GM18498 (cell line): ENCODE data around the gene SH3RF3.

Source experiments
- ATAC-seq: cut with Tn5 transposase; IDR thresholded peaks from one replicate; pipeline ENCODE4 v1.9.1; 2021; ENCODE audit warnings: mild to moderate bottlenecking, moderate library complexity; ENCODE audit not compliant: unreplicated experiment

SH3RF3 gene

DNA sequence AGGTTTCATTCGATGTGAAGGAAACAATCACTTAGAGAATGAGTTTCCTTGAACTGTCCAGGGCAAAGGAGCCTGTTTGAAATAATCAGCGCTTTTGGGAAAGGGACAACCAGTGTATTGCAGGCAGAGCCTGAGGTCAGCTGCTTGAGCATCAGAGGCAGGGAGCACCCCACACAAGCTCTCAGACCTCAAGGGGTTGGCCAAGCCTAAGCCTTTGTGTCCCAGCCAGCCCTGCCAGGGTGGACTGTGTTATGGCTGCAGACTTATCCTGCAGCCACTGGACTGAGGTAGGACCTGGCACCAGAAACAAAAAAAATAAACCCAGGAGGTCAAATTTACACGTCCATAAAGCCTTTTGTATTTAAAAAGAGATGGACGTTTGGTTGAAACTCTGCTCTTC lies 256.5 kb downstream of the SH3RF3 start:
- no peak for ATAC-seq

DNA sequence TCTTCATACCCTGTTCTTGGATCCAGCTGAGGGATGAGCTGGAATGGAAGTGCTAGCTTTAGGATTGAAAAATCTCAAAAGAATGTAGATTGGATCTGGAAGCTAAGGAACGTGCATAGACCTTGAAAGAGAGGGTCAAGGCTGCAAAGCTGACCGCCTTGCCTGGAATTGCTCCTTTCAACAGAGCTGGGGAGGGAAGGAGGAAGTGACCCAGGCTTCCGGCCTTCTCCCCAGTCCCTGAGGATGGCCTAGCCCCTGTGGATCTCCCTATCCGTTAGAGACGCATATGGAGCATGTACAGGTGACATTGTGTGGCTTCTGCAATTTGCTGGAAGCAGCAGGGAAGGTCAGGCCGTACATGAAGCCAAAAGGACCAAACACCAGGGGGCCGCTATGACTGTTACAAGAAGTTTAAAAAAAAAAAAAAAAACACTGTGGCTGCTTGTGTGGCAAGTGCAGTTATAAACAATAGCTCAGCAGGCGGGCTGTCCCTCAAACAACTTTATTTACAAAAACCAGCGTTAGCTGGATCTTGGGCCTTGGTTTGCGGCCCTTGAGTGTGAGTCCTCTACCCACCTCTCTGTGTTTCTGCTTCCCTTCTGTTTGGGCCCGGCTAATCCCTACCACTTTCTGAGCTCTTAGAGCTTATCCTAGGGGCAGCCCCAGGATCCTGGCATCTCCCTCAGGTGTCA lies 257.1 kb downstream of the SH3RF3 start:
- ATAC-seq = no peak

DNA sequence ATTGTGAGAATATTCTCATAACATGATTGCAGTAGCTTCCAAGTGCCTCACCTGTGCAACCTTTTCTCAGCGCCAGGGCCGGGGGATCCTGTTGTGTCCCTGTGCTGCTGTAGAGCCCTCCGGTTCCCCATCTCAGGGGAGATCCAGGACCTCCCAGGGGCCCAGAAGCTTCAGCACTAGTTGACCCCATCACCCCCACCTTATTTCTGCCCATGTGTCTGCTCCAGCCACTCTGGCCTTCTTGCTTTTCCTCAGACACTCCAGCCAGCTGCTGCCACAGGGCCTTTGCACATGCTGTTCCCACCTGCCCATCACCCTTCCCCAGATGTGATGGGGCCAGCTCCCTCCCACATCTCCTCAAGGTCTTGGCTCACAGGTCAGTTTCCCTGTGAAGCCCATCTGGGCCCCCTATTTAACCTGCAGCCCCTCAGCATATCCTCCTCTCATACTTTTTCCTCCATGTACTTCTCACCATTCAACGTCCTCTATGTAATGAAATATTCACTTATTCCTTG lies 258.3 kb downstream of the SH3RF3 start:
- ATAC-seq = no peak

DNA sequence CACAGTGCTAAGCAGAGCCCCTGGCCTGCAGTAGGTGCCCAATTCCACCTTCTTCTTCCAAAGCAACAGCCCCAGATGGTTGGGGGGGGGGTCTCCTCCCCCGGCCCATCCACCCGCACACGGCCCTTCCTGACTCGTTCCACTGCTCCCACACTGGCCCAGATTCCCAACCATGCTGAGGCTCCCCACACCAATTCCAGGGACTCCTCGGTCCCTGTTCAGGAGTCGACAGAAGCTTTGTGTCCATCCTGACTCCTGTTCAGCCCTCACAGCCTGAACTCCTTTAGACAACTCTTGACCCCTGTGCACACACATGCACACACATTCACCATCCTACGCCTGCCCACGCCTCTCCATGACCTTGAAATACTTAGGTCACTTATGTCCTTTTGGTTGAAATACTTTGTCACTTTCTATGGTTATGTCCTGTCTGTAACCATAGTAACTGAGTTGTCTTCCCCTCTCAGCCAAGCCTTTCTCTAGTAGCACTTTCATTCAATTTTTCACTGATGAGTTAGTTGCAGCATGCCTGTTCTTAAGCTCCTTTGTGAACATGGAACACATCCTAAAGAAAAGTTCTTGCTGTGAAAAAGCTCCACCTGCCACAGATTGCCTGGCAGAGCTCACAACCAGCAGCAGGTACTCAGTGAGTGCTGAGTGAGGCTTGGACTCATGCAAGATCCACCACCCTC lies 258.9 kb downstream of the SH3RF3 start:
- no peak for ATAC-seq

DNA sequence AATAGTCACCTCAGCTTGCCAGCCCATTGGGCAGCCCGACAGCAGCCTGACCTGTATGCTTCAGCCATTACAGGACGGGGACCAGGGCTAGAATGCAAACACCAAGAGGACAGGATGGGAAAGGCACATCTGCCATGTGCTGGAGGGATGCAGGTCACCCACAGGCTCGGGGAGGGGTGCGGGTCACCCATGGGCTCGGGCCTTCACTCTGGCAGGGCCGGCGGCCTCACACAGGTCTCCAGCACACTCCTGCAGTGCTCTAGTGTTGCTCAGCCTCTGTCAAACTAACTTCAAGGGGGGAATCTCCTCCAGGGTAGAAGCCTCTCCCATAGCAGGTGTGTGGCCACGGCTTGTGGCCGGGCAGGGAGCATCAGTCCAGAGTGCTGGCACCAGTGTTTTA lies 262.2 kb downstream of the SH3RF3 start:
- no peak for ATAC-seq

DNA sequence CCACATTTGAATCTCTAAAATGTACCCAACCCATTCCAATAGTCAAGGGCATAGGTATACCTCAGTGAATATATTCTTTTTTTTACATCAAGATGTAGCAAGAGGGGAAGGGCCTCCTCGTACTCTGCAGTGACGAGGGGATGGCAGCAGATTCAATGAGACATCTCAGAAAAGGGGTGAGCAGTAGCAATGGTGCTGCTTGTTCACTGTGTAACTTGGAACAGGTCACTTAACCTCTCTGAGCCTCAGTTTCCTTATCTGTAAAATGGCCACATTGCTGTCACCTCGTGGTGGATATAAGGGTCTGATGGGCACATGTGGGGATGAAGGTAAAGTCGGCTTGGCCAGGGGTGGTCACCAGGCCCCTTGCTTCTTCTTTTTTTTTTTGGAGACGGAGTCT lies 263.1 kb downstream of the SH3RF3 start:
- ATAC-seq = no peak

DNA sequence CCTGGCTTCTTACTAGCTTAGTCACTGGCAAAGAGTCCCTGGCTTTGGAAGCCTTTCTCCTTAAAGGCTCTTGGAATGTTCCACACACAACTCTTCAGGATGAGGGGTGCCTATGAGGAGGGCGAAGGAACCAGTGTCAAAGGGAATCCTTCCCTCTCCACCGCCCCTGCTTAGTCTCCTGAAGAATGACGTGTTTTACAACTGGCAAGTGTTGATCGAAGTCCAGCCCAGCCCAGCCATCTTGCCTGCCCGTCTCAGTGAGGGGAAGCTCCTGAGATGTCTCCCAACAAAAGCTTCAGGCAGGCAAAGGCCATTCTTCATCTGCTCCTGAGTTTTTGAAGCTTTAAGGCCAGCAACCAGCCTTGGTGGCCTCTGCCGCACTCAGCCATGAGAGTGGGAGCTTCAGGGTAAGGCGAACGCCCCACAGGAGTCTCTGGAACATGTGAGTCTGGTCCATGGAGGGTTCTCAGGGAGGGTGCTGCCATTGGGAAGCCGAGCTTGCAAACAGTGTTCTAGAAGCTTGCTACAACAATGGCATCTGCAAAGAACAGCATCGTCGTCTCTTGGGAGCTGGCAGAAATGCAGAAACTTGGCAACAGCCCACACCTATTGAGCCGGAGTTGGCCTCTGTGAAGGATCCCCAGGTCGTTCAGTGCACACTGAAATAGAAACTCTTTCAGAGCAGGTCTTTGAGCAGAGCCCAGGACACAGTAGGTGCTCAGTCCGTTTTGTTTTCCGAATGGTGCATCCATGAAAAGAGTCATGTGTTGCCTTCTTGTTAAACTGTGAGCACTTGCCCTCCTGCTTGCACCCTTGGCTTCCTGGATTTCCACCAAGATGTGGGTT lies 264.0 kb downstream of the SH3RF3 start:
- no peak for ATAC-seq

DNA sequence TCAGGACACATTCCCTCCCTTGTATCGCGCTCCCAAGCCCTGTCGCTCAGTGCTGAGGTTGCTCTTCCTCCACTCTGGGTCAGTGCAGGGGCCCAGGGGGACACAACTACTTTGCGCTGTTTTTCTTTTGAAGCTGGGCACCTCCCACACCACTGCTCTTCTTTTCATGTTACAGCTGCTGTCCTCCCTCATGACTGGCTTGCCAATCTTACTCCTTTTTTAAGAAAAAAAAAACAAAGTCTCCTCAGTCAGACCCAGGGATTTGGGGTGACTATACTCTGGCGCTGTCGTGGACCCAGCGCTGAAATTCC lies 264.6 kb downstream of the SH3RF3 start:
- no peak for ATAC-seq

DNA sequence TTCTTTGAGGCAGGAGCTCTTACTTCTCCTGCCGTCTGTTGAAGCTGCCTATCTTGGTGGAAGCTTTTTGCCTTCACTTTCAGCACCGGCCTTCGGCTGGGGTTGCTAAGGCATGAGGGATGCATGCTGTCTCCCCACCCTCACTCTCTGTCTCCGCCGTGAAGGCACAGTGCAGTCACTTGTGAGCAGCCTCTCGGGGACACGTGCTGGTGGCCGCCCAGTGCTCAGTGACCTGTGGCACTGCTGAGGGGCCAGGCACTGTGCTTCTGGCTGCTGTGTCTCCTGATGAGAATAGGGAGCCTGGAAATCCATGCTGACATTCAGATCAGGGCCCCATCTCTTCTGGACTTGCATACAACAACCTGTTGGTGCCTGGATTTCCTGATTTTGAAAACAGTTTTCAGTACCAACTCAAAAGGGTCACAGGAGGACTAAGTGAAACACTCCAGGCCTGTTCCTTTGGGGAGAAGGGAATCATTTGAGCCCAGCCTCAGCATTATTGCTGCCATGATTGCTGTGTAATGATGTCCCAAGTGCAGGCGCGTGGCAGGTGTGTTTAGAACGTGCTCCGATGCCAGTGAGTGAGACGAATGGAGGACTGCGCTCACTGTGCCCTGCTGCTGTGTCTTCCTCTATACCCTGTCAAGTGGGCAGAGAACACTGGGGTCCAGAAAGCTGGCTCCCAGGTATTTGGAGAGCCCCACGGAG lies 266.6 kb downstream of the SH3RF3 start:
- no peak for ATAC-seq

DNA sequence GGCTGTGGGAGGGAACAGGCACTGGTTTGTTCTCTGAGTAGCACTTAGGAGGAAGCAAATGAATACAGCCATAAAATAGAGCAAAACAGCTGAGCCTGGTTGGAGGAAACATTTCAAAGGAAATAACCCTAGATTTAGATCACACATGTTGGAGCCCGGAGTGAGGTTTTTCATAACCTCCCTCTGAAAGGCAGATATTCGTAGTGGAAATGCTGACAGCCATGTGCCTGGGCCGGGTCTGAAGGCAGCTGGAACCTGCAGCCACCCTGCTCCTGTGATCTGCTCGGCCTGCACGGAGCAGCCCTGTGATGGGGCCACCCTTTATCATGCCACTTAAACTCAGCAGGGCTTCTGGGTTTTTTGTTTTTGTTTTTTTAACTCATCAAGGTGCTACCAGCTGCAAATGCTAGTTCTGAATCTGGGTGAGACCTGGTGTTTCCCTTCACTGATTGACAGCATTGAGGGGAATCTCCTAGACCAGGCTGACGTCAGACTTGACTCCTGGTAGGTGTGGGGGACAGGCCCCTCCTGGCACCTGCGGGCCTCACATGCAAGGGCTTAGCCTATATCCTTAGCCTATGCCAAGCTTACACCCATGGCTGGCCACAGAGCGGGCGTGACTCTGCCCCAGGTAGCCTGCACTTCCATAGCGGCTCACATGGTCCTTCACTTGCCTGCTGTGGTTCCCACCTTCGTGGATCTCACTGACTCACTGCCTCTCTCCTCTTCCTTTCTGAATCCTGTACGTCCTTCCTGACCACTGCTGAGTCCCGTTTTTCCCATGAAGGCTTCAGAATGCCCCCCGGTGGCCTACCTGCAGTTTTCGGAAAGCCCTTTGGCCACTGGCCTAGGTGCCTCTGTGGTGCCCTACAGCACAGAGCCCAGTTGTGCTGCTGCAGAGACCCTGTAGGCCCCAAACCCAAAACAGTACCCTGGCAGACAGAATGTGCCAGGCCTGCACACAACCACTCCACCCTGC lies 267.5 kb downstream of the SH3RF3 start:
- no peak for ATAC-seq

DNA sequence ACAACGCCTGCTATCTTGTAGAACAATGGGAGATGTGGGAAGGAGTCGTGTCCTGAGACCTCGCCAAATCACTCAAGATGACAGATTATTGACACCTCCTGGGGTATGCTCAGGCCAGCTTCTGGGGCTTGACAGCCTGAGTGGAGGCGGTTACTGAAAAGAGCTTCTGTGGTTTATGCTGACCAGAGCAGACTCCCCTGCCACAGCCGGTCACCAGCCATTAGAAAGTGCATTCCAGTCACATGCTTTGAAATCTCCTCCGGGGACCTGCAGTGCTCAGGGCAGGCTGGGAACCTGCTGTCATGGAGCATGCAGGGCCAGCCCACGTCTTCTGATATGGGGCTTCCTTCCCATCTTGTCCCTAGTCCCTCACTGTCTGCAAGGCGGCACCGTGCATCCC lies 268.9 kb downstream of the SH3RF3 start:
- no peak for ATAC-seq

DNA sequence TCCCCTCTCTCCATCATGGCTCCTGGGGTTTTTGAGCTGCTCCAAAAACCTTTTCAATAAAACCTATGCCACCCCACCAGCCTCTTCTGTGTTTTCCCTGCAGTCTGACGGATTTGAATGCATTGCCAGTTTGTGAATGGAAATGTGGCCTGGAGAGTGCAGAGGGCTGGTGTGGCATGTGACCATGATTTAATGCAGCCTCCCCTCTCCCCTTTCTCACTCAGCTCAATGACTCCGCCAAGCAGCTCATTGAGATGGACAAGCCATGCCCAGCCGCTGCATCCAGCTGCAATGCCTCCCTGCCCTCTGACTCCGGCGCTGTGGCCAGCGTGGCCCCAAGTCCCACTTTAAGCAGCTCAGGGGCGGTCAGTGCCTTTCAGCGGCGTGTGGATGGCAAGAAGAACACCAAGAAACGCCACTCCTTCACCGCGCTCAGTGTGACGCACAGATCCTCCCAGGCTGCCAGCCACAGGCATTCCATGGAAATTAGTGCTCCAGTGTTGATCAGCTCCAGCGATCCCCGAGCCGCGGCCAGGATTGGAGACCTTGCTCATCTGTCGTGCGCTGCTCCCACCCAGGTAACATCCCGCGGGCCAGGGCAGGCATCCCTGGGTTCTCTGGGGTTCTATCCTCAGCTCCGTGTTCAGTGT lies 269.5 kb downstream of the SH3RF3 start:
- ATAC-seq = no peak

DNA sequence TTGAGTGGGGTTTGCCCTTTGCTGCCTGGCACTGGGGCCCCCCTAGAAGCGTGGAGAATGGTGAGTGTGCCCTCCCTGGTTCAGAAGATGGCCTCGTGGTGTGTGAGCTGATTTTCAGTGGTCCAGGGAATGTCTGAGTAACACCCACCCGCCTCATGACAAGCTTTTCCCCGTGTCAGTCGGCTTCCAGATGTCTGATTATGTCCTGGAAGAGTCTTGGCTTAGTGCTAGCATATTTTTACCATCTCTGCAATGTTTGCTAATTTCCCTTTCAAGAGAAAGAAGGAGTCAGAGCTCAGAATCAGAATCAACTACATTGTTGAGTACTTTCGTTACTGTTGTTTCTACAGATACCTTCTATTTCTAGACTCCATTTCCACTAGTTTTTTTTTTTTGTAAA lies 270.1 kb downstream of the SH3RF3 start:
- ATAC-seq = no peak

DNA sequence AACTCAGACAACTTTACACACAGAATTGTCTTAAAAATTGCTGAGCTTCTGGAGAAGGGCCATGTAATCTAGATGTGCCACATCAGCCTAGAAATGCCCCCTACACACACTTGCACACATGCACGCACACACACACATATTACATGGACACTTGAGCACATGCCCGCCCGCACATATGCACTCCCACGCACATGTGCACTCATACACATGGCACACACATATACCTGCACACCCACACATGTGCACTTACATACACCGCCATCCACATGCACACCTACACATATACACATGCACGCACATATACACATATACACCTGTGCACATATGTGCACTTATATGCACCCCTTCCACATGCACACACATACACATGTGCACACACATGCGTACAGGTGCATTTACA lies 271.1 kb downstream of the SH3RF3 start:
- ATAC-seq = no peak

DNA sequence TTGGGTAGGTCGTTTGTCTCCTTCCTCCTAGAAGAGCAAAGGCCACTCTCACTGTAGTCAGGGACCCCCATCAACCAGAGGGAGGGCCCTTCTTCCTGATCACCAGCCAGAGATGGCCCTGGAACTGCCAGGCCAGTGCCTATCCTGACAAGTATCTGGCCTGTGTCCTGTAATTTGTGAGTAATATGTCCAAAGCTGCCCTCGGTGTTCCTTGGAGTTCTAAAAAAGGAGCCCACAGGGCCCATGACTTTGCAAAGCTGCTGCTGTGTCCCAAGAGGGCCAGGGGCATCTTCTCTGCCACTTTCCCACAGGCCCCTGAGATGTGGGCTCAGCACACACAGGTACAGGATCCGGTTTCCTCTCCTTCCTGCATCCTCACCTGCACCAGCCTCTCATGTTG lies 272.4 kb downstream of the SH3RF3 start:
- ATAC-seq = no peak

DNA sequence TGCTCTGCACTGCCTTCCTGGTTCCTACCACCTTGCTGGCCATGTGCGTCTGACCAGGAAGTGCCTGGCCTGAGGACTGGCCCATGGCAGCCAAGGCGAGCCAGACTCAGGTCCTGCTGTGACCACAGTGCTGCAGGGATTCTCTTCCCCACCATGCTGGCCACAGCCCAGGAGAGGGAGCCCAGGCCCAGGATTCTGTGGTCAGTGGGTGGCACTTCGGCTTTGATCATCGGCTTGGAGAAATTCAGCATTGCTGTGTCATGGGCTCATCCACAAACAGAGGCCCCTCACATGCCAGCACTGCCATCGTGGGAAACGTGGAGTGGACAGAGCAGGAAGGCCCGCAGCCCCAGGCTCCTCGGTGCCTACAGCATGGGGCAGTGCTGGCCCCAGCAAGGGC lies 273.2 kb downstream of the SH3RF3 start:
- ATAC-seq = no peak

DNA sequence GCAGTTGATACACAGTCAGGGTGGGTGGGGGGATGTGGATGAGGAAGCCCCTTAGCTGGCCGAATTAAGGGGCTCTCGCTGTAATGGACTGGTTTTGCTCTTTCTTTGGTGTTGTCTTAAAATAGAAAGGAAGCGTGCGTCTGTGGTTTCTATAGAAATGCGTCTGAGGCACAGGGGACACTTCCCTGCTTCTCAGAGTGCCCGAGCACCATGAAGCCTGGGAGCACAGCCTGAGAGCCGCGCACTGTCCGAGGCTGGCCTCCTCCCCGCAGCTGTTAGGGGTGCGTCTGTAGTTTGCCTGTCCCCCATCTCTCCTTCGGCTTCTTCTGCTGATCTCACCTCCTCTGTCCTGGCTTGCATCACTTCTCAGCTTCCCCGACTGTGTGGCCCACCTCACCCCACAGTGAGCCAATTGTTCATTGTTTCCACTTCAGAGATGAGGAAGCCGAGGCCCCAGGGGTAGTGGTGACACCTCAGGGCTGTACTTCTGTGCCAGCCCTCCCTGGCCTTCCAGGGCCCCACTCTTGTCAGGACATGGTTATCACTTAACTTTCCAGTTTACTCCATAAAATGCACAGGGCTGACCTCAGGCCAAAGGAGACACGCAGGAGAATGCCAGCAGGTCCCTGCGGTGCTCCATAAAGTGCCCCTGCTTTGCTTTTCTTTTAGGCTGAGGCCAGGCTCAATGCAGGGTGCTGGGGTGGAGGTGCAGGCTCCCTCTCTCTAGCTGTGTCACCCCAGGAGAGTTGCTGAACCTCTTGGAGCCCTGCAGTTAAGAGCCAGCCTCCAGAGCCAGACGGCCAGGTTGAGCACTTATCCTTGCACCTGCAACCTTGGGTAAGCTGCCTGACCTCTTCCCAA lies 274.2 kb downstream of the SH3RF3 start:
- ATAC-seq = no peak

DNA sequence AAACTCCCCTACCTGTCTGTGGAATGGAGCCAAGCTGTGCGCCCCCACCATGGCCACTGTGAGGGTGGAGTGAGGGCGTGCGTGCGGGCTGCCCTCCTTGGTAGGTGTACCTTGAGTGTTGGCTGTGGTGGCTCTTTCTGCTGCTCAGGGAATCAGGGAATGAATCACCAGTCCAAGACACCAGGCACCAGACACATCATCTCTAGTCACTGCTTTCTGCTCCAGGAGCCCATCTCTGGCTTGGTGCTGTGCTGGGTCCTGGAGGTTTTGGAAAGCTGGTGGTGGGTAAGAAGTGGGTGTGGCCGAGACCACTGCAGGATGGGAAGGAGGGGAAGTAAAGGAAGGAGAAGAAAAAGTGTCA lies 274.8 kb downstream of the SH3RF3 start:
- ATAC-seq = no peak

DNA sequence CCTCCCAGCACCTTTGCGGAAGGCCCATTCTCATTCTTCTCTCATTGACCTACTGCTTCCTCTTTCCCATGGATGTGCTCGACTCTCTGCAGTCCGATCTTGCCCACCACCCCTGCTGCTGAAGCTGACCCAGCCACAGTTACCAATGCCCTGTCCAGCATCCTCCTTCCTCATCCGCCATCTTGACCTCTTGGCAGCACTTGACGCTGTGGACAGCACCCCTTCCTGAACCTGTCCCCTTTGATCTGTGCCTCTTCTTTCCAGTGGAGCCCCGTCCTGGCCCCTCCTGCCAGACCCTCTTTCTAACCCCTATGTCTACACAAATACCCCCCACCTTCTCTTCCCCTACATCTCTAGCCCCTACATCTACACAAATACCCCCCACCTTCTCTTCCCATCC lies 275.7 kb downstream of the SH3RF3 start:
- no peak for ATAC-seq
